GM18507 (cell line): Measurements from ENCODE around the gene PHOX2B.
"Not testable (repeated sequence)": the region's sequence is repeated elsewhere in the genome, so short reads cannot be mapped to it uniquely, and the experiment has no call there.

Experiments
- DNase-seq: peaks from one replicate; pipeline ENCODE4 v3.0.0; 2011; ENCODE audit warnings: low read depth; ENCODE audit not compliant: insufficient read length; ENCODE audit errors: extremely low spot score
- FAIRE-seq: peaks from 2 replicates; lab custom pipeline; 2011; peaks lifted over from hg19 to GRCh38; lab: Jason Lieb, UNC

Gene PHOX2B

DNA sequence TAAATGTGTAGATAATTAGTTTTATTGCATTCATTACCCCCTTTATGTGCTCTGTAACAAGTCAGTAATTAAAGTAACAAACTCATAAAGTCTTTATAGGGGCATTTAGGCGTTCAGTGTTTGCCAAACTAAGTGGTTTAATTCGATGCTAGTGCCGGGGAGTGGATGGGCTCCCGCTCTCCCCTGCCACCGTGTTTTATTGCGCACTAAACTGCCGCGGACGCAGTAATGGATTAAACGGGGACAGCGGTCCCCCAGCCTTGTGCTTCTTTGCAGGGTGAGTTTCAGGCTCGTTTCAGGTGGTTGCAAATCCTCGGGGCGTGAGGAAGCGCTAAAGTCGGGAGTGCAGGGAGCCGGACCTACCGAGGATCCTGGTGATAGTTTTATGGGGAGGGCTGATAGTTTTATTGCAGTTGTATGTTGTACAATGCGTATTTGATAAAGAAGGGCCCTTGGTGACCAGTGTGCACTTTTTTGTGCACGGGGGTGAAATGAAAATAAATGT is 1.6 kb upstream of the PHOX2B start:
- DNase-seq (no peak), FAIRE-seq (no peak)

DNA sequence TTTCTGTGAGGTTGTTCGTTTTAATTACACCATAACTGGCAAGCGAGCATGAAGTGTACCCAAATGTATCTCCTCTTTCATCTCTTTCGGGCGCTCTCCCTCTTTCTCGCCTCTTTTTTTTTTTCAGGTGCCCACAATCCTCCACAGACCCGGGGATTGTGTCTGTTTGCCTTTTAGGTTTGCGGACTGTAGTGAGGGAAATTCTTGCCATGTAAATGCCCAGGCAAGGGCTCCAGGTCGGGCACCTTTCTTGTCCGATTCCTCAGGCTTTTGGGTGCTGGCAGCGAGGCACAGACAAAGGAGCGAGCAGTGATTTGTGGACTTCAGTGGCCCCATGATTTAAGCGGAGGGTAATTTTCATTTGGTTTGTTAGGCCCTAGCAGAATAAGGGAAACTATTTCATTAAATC is 1.1 kb upstream of the PHOX2B start:
- FAIRE-seq: no peak
- no peak for DNase-seq

DNA sequence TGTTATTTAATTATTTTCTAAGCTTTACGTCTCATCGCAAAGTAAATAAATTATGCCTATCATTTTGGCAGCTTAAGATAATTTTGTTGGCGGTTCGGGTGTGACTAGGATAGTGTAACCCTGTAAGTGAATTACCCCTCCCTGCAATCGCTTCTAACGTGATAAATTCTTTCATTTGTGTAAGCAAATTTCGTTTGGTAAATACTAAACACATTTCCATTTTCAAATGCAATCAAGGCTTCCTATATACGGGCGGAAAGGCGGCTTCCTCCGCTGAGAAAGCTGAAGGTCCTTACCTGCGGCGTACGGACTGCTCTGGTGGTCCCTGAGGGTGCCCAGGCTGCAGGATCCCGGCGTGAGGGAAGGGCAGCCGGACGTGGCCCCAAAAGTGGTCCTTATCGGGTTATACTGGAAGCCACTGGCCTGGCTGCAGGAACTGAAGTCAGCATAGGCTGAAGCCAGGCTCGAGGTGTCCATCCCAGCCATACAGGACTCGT is 403 bp downstream of the PHOX2B start:
- DNase-seq (no peak), FAIRE-seq (no peak)

DNA sequence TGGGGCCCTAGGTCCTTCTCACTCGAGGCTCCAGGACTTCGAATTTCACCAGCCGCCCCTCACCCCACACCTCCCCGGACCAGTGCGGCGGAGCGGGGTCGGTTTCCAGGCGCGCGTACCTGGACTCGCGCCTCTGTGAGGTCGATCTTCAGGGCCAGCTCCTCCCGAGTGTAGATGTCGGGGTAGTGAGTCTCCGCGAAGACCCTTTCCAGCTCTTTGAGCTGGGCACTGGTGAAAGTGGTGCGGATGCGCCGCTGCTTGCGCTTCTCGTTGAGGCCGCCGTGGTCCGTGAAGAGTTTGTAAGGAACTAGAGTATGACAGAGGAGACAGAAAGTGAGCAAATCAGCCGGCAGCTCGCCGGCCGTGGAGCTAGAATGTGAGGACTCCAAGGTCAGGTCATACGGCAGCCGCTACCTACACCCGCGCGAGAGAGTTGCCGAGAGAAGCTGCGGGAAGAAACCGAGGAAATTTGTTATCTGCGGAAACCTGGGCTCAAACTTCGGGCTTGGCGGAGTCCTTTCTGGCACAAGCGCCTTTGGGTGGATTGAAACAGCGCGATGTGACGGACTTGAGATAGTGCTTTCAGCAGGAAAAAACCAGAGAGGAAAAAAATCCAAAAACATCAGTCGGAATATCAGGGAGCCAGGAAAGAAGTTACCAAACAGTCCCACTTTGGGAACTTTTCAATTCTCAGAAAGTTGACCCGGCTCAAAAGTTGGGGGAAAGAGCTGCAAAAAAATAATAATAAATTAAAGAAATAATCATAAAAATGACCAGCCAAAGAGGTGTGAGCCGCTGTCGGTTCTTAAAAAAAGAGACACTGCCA is 1.1 kb downstream of the PHOX2B start:
- FAIRE-seq: no peak
- no peak for DNase-seq

DNA sequence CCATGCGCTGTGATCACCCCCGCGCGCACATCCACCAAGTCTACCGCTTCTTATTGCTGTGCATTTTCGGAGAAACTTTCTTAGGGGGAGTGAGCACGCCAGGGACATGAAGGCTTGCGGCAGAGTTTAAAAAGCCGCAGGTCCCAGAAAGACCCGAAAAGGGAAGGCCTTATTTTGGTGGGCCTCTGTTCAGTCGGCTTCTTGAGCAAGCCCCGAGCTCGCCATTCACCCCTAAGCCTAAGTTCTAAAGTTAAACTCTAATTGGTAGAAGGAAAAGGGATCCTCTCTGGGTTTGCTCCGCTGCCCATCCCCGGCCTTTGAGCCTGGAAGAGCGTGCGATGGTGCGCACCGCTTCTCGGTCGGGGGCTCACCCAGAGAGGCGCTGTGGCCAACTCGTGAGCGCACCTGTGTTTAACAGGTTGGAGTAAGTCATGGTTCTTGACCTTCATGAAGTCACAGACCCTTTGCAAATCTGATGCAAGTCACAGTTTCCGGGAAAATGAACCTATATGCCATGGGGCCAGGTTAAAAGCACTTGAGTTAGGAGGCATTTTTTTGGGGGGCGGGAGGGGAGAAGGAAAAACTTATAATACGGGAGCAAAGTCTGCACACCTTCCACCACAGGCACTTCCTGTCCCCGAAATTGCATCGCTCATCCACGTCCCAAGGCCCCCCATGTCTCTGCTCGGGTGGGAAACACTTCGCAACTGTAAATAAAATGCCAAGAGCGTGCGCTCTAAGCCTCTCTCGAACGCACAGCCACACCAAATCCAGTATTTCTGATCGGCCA is 1.9 kb downstream of the PHOX2B start:
- no peak for DNase-seq
- no peak for FAIRE-seq

DNA sequence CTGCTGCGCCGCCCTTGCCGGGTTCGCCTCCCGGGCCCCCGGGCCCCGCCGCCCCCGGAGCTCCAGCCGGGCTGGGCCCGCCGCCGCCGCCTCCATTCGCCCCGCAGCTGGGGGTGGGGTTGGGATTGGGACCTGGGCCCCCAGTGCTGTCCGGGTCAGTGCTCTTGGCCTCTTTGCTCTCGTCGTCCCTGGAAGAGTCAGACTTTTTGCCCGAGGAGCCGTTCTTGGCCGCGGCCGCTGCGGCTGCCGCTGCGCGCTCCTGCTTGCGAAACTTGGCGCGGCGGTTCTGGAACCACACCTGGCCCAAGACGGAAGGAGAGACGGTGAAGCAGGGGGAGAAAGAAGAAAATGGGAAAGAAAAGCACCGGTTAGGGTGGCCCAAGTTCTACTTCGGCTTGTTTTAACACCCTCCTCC is 2.5 kb downstream of the PHOX2B start:
- FAIRE-seq (no peak), DNase-seq (no peak)

DNA sequence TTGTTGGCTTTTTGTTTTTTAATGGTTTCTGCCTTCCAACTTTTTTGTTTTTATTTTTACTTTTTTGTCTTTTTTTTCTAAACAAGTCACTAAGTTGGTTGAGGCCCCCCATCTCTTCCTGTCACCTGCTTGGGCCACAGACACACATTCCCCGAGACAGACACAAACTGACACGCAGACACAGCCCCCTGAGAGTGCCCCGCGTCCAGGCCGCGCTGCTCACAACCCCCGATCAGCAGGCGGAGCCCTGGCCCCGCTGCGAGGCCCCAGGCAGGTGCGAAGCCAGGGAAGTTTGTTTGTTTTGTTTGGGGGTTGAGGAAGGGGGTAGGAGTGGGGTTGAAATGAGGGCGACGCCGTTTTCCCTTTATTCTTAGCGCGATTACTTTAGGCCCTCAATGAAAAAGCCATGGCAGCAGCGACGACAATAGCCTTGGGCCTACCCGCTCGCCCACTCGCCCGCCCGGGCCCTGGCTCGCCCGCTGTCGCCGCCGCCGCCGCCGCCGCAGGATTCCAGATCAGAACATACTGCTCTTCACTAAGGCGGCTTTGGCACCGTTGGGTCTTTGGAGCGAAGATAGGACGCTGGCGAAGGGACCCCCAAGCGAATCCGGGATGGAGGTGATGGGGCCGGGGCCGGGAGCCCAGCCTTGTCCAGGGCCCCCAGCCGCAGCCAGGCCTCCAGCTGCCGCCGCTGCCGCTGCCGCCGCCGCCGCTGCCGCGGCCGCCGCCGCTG is 3.1 kb downstream of the PHOX2B start:
- no peak for FAIRE-seq
- no peak for DNase-seq

- DNase-seq (no peak), FAIRE-seq (no peak)
Measured at GRCh38 chr4:41744572-41745291, 3.8 kb downstream of the PHOX2B start.

DNA sequence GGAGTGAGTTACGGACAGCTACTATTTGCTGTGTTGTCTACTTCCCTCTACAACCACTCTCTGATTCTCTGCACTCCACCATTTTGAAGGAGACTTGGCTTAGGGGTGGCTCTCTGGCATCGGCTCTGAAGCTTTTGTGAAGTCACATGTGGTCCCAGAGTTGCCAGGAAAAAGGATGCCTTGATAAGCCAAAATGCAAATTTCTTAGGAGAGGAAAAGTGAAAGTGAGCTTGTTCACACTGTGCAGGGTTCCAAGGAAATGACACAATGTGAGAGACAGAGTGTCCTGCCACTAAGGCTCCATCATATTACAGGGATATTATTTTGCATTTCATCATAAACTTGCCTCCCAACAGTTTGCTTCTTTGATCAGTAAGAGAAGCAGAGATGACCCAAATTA is 7.2 kb downstream of the PHOX2B start:
- DNase-seq (no peak), FAIRE-seq (no peak)

- not testable (repeated sequence) for FAIRE-seq
Measured at GRCh38 chr4:41737491-41737890, 11.0 kb downstream of the PHOX2B start.

GRCh38 chr4:41734371-41734770 is 14.2 kb downstream of the PHOX2B start:
- DNase-seq: no peak

More at GRCh38 chr4:41737491-41737890, 11.0 kb downstream of the PHOX2B start:
- DNase-seq: not testable (repeated sequence)

DNA sequence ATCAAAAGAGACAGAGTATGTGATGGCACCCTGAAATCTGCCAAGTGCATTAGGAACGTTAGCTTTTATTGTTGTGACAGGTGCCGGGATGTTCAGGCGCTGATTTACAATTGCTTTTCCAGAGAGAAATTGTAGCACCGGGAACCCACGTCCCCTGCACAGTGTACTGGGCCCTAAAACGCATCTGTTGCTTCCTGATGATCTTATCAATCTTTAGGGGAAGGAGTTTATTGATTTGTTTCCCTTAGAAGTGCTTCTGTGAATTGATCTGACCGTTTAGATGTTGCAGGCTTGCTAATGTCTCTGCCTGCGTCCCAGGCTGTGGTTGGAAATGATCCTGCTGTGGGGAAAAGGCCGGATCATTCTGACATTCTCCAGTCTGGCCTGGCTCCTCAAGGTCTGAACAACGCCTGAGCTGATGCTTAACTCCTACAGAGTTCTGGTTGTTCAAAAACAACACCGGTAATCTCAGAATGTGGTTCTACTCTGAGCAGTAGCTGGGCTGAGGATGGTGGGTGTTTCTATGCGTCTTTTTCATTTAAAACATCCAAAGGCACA is 16.9 kb downstream of the PHOX2B start:
- DNase-seq (no peak), FAIRE-seq (no peak)

More at GRCh38 chr4:41734371-41734770, 14.2 kb downstream of the PHOX2B start:
- FAIRE-seq: no peak

DNA sequence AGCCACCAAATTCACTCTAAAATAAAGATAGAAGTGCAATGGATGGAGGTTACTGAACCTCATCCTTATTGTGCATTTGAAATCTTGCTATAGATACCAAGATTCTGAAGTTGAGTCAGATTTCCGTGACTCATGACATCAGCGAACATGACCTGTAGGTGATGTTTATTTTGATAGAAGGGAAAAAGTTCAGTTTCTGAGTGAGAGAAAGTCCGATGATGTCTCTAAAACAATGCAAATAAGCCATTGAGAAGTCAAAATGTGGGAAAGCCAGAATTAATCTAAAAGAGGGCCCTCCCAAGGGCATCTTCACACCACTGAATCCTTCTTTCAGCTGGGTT is 20.0 kb downstream of the PHOX2B start:
- no peak for DNase-seq
- FAIRE-seq: no peak

DNA sequence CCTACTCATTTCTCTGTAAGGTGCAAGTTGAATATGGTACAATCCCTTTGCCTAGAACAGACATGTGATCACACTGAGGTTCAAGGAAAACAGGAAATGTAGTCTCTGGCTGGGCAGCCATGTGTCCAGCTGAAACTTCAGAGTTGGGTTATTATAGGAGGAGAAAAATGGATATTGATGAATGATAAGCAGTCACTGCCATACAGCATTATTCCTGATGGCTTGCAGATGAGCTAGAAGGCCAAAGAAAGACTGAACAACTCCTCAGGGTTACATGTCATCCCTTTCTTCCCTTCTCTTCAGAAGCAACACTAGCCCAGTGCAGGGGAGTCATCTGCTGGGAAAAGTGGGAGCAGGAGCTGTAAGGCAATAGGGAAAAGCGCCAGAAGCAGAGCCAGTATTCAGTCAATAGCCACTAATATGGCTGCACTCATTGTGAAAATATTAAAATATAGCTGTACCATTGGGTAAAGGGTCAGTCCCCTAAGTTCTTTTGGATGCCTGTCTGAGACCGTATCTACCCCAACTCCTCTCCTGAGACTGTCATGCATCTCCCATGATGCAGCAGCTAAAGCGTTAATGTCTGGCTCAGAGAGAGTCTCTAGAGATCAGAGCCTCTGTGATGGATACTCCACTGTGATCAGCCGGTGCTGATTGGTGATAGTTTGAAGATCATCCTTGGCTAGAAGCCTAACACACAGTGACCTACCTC is 20.5 kb downstream of the PHOX2B start:
- FAIRE-seq (no peak), DNase-seq (no peak)

DNA sequence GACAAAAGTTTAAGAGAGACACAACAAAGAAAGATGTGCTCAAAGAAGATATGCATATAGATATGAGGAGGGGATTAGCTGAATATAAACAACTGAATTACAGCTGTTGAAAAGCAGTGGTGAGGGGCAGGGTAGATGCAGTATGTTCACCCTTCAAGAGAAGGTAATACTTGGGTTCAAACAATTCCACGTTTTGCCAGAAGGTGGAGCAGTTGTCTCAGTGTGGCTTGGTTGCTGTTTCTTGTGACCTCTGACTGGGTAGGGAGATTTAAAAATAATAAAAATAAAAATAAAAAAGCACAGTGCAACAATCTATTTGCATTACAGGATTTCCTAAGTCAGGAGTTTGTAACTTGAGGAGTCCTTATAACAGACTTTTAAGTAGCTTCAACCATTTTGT is 23.3 kb downstream of the PHOX2B start:
- FAIRE-seq: no peak
- DNase-seq: no peak

DNA sequence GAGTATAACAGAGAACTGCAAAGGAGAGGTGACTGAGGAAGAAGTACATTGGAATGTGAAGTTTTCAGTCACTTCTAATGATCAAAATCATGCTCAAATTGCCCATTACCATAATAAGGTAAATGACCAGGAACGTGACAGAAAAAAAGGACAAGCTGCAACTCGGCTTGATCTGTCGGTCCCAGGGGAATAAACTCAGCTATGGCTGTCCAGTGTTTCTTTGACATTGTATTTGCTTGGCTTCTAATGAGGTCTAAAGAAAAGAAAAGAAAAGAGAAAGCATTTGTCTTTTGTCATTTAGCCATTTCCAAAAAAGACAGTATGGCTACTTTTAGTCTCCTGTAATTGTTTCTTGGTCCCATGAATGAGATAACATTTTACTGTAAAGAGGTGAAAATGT is 25.2 kb downstream of the PHOX2B start:
- FAIRE-seq (no peak), DNase-seq (no peak)

- DNase-seq (no peak), FAIRE-seq (no peak)
Measured at GRCh38 chr4:41722181-41722580, 26.3 kb downstream of the PHOX2B start.

DNA sequence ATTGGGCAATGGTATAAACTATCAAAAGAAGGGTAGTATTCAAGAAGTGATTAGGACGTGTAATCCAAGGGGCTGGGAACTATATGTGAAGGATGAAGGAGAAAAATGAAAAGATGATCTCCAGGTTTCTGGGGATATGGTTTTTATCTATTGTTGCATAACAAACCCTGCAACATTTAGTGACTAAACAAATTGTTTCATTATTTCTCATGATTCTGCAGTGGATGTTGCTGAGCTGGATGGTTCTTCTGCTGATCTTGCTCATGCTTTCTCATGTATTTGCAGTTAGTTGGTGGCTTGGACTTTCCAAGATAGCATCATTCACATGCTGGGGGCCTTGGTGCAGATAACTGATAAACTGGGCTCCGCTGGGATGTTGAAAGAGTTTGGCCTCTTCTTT is 29.1 kb downstream of the PHOX2B start:
- no peak for DNase-seq
- FAIRE-seq: no peak
